GM18870 (cell line): ENCODE data around the gene BCL7A.
"Not testable (repeated sequence)": the region's sequence is repeated elsewhere in the genome, so short reads cannot be mapped to it uniquely, and the experiment has no call there.

Source experiments
- ATAC-seq: cut with Tn5 transposase; IDR thresholded peaks from one replicate; pipeline ENCODE4 v1.9.1; 2021; ENCODE audit warnings: moderate library complexity; ENCODE audit not compliant: unreplicated experiment

BCL7A gene

GRCh38 chr12:122024132-122024785, 2.6 kb downstream of the BCL7A start:
- no peak for ATAC-seq

GRCh38 chr12:122026706-122027333, 5.1 kb downstream of the BCL7A start:
- ATAC-seq = no peak

GRCh38 chr12:122028165-122028904, 6.7 kb downstream of the BCL7A start:
- no peak for ATAC-seq

- no peak for ATAC-seq
These were observed 7.3 kb downstream of the BCL7A start for GRCh38 chr12:122028905-122029560.

GRCh38 chr12:122029620-122030423, 8.1 kb downstream of the BCL7A start:
- no peak for ATAC-seq

- no peak for ATAC-seq
These were observed 8.8 kb downstream of the BCL7A start for GRCh38 chr12:122030424-122031035.

GRCh38 chr12:122031342-122032216, 9.9 kb downstream of the BCL7A start:
- no peak for ATAC-seq

GRCh38 chr12:122032580-122032979, 10.9 kb downstream of the BCL7A start:
- no peak for ATAC-seq

- no peak for ATAC-seq
These were observed 13.6 kb downstream of the BCL7A start for GRCh38 chr12:122035292-122035691.

- no peak for ATAC-seq
These were observed 14.5 kb downstream of the BCL7A start for GRCh38 chr12:122036153-122036552.

GRCh38 chr12:122040579-122041386, 19.1 kb downstream of the BCL7A start:
- ATAC-seq = no peak

- ATAC-seq = not testable (repeated sequence)
These were observed 19.8 kb downstream of the BCL7A start for GRCh38 chr12:122041458-122041857.

GRCh38 chr12:122042910-122043309, 21.2 kb downstream of the BCL7A start:
- no peak for ATAC-seq

GRCh38 chr12:122043476-122043875, 21.8 kb downstream of the BCL7A start:
- ATAC-seq = no peak

- no peak for ATAC-seq
These were observed 23.6 kb downstream of the BCL7A start for GRCh38 chr12:122045262-122045661.

GRCh38 chr12:122046145-122046544, 24.5 kb downstream of the BCL7A start:
- ATAC-seq = no peak

- ATAC-seq = no peak
These were observed 26.5 kb downstream of the BCL7A start for GRCh38 chr12:122048151-122048550.

GRCh38 chr12:122049827-122050226, 28.1 kb downstream of the BCL7A start:
- ATAC-seq = no peak

GRCh38 chr12:122050706-122051105, 29.0 kb downstream of the BCL7A start:
- no peak for ATAC-seq
